ENCODE results near the gene METRNL. TPM values are rescaled to one million over a fixed set of nuclear protein-coding genes. Genes with fewer than 3 reads are reported as not detected.

METRNL gene
- total RNA-seq, 1 donor from 2014 or later = 47.1 TPM

- no peak overlapping the region for H3K4me3 Mint-ChIP-seq (ENCODE audit: unreplicated experiment)
- H3K4me1 Mint-ChIP-seq (ENCODE audit: low read depth, unreplicated experiment) = peaks cover 19% of the 10 kb centered on the region
- peaks cover 6% of the 10 kb centered on the region for H3K27me3 Mint-ChIP-seq (ENCODE audit: unreplicated experiment)
- H3K27ac Mint-ChIP-seq (ENCODE audit: unreplicated experiment) = no peak overlapping the region
- no peak for DNase-seq
- H3K9me3 Mint-ChIP-seq (ENCODE audit: unreplicated experiment) = peaks cover 12% of the 10 kb centered on the region
- TF ChIP-seq CTCF (IDR thresholded peaks at IDR 0.05; ENCODE audit: partially characterized antibody, unreplicated experiment) = no peak
- H3K36me3 Mint-ChIP-seq (ENCODE audit: unreplicated experiment) = no peaks in the 10 kb centered on the region
Measured at GRCh38 chr17:83115832-83116231, 36.4 kb downstream of the METRNL start.

- DNase-seq = no peak
- Mint-ChIP-seq H3K4me1 (ENCODE audit: low read depth, unreplicated experiment) (peaks cover 19% of the 10 kb centered on the region), H3K36me3 (ENCODE audit: unreplicated experiment) (no peaks in the 10 kb centered on the region), H3K27ac (ENCODE audit: unreplicated experiment) (no peak overlapping the region), H3K9me3 (ENCODE audit: unreplicated experiment) (peaks cover 12% of the 10 kb centered on the region), H3K4me3 (ENCODE audit: unreplicated experiment) (no peak overlapping the region), H3K27me3 (ENCODE audit: unreplicated experiment) (peaks cover 3% of the 10 kb centered on the region)
- TF ChIP-seq CTCF (IDR thresholded peaks at IDR 0.05; ENCODE audit: partially characterized antibody, unreplicated experiment) = no peak
Measured at GRCh38 chr17:83116311-83116771, 36.9 kb downstream of the METRNL start.

- Mint-ChIP-seq H3K4me1 (ENCODE audit: low read depth, unreplicated experiment) (peaks cover 19% of the 10 kb centered on the region), H3K36me3 (ENCODE audit: unreplicated experiment) (peaks cover 3% of the 10 kb centered on the region), H3K27ac (ENCODE audit: unreplicated experiment) (no peak overlapping the region), H3K27me3 (ENCODE audit: unreplicated experiment) (peaks cover 3% of the 10 kb centered on the region), H3K9me3 (ENCODE audit: unreplicated experiment) (peaks cover 15% of the 10 kb centered on the region), H3K4me3 (ENCODE audit: unreplicated experiment) (no peak overlapping the region)
- DNase-seq = no peak
- TF ChIP-seq CTCF (IDR thresholded peaks at IDR 0.05; ENCODE audit: partially characterized antibody, unreplicated experiment) = no peak
Measured at GRCh38 chr17:83116783-83117555, 37.6 kb downstream of the METRNL start.

- Mint-ChIP-seq H3K4me1 (ENCODE audit: low read depth, unreplicated experiment) (peaks cover 19% of the 10 kb centered on the region), H3K4me3 (ENCODE audit: unreplicated experiment) (no peak overlapping the region), H3K27ac (ENCODE audit: unreplicated experiment) (no peak overlapping the region), H3K9me3 (ENCODE audit: unreplicated experiment) (peaks cover 15% of the 10 kb centered on the region), H3K27me3 (ENCODE audit: unreplicated experiment) (peaks cover 5% of the 10 kb centered on the region), H3K36me3 (ENCODE audit: unreplicated experiment) (peaks cover 6% of the 10 kb centered on the region)
- DNase-seq = no peak
- TF ChIP-seq CTCF (IDR thresholded peaks at IDR 0.05; ENCODE audit: partially characterized antibody, unreplicated experiment) = no peak
Measured at GRCh38 chr17:83117583-83117982, 38.2 kb downstream of the METRNL start.

Measured in glutamatergic neuron (in vitro differentiated cells).